ENCODE results near the gene FCAMR. TPM values are rescaled to one million over a fixed set of nuclear protein-coding genes. Genes with fewer than 3 reads are reported as not detected.

The FCAMR gene
- total RNA-seq, 4 donors from 2014 or later: not detected

DNA sequence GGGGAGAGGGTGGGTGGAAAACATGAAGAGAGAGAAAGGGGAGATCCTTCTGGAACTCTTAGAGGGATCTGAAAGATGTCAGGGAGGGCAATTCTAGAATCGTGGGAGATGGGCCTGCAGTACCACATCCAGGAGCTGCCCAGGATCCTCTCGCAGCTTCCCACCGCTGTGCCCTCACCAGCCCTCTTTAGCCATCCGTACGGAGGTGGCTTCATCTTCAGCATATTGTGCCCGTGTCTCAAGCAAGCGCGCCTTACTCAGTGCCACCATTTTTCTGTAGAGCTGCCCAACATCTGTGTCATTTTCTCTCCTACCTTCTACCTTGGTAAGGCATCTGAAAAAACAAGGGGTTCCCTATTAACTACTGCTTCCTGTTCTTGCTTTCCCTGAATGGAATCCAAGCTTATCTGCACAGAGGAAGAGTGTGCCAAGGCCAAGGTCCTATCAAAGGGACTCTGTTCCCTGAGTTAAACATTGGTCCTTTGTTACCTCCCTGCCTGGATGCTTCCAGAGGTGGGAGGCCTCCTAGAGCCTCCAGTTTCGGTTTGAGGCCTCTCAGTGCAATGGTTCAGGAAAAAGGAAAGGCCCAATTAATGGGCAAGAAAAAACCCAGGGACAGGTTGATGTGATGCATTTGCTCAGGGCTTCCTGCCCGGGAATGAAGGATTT lies 39.1 kb upstream of the FCAMR start:
- H3K27ac ChIP-seq: no peak overlapping the region

DNA sequence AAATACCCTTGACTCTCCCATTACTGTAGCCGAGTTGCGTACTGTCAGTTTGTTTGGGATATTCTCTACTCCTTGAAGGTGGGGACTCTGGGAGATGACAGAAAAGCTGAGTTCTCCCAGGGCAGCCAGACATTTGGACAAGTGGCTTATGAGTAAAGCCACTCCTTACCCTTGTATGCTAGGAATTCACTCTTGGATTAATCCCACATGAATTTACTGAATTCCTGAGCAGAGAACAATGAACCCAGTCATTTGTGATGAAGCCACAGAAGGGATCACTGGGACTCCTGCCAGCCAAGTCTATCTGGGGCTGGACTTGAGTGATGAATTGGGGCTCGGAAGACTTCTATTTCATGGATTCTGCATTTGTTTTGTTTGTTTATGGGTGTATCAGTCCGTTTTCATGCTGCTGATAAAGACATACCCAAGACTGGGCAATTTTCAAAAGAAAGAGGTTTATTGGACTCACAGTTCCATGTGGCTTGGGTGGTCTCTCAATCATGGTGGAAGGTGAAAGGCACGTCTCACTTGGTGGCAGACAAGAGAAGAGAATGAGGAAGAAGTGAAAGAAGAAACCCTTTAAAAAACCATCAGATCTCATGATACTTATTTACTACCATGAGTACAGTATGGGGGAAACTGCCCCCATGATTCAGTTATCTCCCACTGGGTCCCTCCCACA lies 37.2 kb upstream of the FCAMR start:
- TF ChIP-seq POLR2A (IDR thresholded peaks at IDR 0.05): no peak
- TF ChIP-seq, protein P1, sequence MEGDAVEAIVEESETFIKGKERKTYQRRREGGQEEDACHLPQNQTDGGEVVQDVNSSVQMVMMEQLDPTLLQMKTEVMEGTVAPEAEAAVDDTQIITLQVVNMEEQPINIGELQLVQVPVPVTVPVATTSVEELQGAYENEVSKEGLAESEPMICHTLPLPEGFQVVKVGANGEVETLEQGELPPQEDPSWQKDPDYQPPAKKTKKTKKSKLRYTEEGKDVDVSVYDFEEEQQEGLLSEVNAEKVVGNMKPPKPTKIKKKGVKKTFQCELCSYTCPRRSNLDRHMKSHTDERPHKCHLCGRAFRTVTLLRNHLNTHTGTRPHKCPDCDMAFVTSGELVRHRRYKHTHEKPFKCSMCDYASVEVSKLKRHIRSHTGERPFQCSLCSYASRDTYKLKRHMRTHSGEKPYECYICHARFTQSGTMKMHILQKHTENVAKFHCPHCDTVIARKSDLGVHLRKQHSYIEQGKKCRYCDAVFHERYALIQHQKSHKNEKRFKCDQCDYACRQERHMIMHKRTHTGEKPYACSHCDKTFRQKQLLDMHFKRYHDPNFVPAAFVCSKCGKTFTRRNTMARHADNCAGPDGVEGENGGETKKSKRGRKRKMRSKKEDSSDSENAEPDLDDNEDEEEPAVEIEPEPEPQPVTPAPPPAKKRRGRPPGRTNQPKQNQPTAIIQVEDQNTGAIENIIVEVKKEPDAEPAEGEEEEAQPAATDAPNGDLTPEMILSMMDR (IDR thresholded peaks at IDR 0.05): no peak
- H3K27ac ChIP-seq: no peak overlapping the region
- DNase-seq: no peak

More for the DNA sequence above, 39.1 kb upstream of the FCAMR start:
- TF ChIP-seq POLR2A (IDR thresholded peaks at IDR 0.05): no peak
- TF ChIP-seq, protein P1 (IDR thresholded peaks at IDR 0.05): no peak
- H3K36me3 ChIP-seq: no peaks in the 10 kb centered on the region
- H3K4me3 ChIP-seq: no peak overlapping the region
- no peak for DNase-seq
- no peaks in the 10 kb centered on the region for H3K4me1 ChIP-seq
- intact Hi-C loops (cut with DNase I; ENCODE audit: low total_unique reads): no loop called here
- no peaks in the 10 kb centered on the region for H3K9me3 ChIP-seq
- H3K27me3 ChIP-seq: no peaks in the 10 kb centered on the region

DNA sequence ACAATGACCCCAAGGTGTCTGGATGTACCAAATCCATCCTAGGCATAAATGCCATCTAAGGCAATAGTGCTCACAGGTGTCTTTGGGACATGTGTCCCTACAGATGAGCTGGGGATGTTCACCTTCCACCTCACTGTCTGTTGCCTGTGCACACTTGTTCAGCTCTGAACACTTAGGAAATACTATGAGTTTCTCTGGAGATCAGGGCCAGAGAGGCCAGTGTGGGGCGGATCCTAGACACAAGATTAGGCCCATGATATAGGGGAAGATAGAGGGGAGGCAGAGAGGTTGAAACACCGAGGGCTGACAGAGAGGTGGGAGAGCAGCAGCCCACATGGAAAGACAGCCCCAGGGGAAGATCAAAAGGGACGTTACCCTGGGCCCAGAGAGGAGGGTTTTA lies 36.7 kb upstream of the FCAMR start:
- Histone ChIP-seq H3K9me3 (no peaks in the 10 kb centered on the region), H3K4me1 (no peaks in the 10 kb centered on the region), H3K27ac (no peak overlapping the region), H3K36me3 (no peaks in the 10 kb centered on the region), H3K4me3 (no peak overlapping the region), H3K27me3 (no peaks in the 10 kb centered on the region)
- no peak for DNase-seq
- intact Hi-C loops (cut with DNase I; ENCODE audit: low total_unique reads): no loop called here
- TF ChIP-seq POLR2A (IDR thresholded peaks at IDR 0.05): no peak
- TF ChIP-seq, protein P1 (IDR thresholded peaks at IDR 0.05): no peak

More for the DNA sequence above, 37.2 kb upstream of the FCAMR start:
- no peaks in the 10 kb centered on the region for H3K27me3 ChIP-seq
- H3K4me3 ChIP-seq: no peak overlapping the region
- intact Hi-C loops (cut with DNase I; ENCODE audit: low total_unique reads): no loop called here
- H3K36me3 ChIP-seq: no peaks in the 10 kb centered on the region
- no peaks in the 10 kb centered on the region for H3K9me3 ChIP-seq
- no peaks in the 10 kb centered on the region for H3K4me1 ChIP-seq

DNA sequence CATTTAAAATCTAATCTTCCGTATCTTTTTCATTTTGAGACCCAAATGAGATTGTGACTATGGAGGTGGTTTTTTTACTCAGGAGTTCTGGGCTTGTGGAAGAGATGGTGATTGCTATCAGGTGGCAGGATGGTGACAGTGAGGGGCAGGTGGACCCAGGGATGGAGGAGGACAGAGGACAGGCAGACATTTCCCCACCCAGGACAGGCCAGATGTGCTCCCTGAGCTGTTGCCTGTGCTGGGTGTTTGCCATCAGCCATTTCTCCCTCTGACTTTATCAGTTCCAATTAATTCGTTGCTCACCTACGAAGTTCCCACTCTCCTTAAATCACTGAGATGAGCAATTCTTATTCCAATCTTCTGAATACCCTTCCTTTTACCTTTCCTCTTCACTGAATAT lies 35.8 kb upstream of the FCAMR start:
- no peak for DNase-seq
- intact Hi-C loops (cut with DNase I; ENCODE audit: low total_unique reads): no loop called here
- TF ChIP-seq, protein P1 (IDR thresholded peaks at IDR 0.05): no peak
- TF ChIP-seq POLR2A (IDR thresholded peaks at IDR 0.05): no peak
- H3K9me3 ChIP-seq: no peaks in the 10 kb centered on the region
- no peaks in the 10 kb centered on the region for H3K4me1 ChIP-seq
- H3K36me3 ChIP-seq: no peaks in the 10 kb centered on the region
- H3K4me3 ChIP-seq: no peak overlapping the region
- H3K27ac ChIP-seq: no peak overlapping the region
- H3K27me3 ChIP-seq: no peaks in the 10 kb centered on the region

All from uterus (tissue), 4 donors.